Activated naive CD4-positive, alpha-beta T cell (primary cell): Measurements from ENCODE around the gene OCSTAMP.

Experiments
- DNase-seq, 4 experiments: peaks; one replicate each; lab custom pipeline; 2025; lab: John Stamatoyannopoulos, UW

Gene OCSTAMP, protein sequence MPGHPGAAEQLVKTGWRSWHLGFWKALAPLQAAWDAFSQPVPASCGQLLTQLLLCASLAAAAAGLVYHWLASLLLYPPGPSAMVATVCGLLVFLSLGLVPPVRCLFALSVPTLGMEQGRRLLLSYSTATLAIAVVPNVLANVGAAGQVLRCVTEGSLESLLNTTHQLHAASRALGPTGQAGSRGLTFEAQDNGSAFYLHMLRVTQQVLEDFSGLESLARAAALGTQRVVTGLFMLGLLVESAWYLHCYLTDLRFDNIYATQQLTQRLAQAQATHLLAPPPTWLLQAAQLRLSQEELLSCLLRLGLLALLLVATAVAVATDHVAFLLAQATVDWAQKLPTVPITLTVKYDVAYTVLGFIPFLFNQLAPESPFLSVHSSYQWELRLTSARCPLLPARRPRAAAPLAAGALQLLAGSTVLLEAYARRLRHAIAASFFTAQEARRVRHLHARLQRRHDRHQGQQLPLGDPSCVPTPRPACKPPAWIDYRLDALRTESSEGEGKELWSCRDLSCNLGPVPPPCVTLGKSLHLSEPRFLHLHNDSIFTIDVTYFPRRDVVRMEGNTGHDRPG

DNA sequence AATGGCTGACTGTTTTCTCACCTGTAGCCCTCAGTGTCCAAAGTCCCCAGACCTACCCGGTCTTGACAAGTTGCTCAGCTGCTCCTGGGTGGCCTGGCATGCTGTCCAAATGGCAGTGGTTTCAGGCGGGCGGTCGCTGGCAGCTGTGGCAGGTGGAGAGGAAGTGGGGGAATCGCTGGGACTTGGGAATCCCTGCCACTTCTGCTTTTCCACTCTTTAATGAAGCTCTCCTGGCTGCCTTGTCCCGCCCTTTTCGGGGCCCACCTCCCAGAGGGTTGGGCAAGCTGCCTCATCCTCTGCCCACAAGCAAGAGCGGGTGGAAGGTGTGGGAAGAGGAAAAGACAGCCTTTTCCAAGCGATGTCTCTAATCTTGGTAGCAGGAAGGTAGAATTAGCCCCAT, at the start of gene OCSTAMP:
TSS of gene OCSTAMP (minus strand) at position 194 of the 400 bp plus-strand sequence. CDS start at position 100, 94 bp downstream.
- no peak for DNase-seq

DNA sequence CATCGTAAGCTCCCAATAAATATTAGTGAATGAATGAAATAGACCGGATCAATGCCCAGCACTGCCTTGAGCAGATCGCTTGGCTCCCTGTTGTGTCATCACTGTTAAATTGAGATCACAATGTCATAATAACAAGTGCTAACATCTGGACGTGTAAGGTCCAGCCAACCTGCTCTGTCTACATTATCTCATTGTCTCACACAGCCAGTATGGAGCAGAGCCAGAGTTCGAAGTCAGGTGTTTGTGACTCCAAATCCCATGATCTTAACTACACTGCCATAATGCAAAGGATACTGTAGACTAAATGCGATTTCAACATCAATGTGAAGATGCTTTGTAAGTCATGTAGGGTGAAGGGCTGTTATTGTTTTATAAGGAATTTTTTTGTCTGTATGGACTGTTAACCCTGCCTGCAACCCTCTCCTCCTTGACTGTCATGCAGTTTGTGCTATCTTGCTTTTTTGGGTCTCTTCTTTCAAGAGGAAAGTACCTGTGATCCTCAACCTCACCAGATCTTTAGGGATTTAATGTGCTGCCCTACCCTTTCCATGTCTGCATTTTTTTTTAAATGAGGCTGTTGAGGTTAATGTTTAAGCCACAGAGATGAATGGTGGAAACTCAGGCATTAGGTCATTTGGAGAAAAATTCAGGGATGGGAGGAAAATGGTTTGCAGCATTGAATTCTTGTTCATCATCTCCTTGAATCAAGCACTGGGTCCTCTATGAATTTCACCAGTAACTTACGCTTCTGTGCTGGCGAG, 49.0 kb upstream of the OCSTAMP start:
- no peak for DNase-seq

DNA sequence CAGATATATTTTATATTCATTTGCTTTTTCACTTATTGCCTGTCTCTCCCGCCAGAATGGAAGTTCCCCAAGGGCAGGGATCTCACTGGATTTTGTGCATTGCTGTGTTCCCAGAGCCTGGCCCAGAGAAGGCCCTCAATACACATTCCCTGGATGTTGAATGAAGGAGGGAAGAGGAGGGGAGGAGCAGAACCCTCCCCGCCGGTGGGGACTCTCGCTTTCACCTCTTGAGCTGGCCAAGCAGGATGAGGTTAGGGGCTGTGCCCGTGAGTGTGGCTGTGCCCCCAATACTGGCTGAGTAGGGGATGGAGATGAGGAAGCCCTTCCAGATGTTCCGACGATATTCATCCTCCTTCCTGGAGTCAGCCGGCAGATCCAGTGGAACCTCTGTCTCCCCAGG, 45.5 kb upstream of the OCSTAMP start:
- DNase-seq: no peak

DNA sequence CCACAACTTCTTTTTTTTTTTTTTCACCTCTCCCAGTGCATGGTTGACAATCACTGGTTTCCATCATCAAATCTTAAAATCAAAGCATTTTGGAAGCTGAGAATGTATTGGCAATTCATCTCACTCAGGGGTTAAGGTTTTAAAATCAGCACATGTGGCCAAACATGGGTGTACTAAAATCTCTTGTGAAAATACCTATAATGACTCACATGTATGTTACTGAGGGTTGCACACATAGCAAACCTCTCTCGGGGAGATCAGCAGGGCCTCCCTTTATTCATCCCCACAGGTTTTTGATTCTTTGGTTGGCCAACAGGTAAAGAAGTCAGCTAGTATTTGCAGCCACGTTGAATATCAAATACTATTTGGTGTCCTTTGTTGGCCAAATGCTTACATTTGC, 44.3 kb upstream of the OCSTAMP start:
- no peak for DNase-seq

DNA sequence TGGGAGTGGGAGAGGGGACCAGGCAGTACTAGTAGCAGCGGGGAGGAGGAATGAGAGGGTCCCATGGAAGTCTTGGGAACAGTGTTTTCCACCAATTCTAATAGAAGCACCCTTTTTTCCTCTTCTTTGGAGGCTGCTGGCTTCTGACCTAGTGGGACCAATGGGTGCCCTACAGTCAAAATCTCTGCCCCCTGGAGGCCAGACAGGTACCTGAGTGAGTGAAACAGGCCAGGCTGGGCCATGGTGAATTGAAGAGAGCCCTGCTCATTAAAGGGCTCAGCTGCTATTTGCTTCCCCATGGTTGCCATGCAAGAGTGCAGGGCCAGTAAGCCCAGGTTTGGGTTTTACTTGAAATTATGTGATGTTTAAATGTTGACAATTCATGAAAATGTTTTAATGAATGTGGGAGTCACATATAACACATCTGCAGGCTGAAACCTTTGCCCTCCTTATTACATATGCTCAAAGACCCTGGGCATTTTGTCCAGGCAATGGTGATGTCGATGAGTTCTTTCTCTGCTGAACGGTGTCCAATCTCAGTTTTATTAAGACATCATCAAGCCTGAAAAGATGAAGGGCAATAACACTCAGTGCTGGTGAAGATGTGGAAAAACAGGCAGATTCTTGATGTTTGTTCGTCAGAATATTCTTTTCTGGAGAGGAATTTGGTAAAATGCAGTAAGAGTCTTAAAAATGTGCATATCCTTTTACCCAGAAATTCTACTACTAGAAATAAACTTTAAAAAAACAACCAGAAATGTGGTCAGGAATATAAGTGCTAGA, 42.3 kb upstream of the OCSTAMP start:
- DNase-seq: no peak

DNA sequence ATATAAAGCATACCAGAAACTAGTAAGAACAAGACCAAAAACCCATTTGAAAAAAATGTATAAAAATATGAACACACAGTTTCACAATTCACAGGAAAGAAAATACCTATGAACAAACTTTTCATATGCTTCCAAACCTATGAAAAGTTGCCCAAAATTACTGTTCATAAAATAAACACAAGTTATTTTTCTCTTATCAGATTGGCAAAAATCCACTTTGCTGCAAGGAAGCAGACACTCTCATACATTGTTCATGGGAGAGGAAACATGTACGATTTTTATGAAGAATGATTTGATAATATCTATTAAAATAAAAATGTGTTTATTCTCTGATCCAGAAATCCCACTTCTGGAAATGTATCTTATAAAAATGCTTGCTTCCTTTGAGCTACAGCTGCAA, 40.0 kb upstream of the OCSTAMP start:
- no peak for DNase-seq

DNA sequence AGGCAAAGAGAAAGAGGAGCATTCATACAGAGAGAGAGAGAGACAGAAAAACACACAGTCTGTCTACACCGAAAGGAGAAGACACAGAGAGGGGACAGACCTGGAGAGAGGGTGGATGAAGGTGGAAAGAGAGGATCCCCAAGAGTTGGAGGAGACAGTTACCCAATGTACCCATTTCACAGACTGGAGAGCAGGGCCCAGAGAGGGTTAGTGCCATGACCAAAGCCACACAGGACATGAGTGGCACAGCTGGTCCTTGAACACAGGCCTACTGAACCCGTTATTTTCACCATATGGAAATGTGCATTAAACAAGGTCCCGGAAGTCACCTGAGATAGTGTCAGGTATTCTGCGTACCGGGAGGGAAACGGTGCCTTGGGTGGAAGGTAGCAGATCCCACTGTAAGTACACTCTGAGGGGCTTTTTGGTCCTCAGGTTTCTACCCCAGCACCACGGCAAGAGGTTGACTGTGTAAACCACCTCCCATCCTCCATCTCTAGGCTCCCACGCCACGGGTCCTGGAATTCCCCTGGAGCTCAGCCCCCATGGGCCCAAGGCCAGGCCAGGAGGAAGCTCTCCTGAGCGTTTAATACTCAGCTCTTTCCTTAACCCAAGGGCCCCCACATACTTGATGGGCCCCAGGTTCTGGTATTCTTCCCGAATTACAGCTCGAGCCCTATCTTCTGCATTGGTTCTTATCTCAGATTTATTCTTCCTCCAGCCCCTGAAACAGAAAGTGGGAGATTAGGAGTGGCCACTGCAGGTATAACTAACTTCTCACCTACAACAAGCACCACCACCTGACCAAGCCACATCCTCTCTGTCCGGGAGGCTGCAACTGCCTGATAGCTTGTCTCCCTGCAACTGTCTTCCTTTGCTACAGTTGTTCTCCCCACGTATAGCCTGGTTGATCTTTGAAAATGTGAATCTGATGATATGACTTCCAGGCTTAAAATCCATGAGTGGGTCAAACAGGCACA, 38.4 kb upstream of the OCSTAMP start:
- DNase-seq: no peak

DNA sequence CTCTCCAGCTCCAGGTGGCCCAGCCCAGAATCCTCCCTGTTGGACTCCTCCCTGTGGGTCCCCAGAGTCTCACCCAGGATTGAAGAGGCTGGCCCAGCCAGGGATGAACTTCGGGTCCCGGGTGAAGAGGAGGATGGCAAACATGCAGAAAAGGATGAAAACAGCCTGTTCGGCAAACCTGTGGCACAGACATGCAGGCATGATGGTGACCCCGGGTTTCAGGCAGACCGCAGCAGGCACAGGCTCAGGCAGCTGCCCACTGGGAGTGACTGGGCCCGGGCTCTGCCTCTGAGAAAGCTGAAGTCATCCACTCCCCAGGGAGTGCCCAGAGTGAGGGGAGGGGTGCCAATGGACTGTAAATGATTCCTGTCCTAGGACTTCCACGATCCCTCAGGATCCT, 37.5 kb upstream of the OCSTAMP start:
- no peak for DNase-seq

DNA sequence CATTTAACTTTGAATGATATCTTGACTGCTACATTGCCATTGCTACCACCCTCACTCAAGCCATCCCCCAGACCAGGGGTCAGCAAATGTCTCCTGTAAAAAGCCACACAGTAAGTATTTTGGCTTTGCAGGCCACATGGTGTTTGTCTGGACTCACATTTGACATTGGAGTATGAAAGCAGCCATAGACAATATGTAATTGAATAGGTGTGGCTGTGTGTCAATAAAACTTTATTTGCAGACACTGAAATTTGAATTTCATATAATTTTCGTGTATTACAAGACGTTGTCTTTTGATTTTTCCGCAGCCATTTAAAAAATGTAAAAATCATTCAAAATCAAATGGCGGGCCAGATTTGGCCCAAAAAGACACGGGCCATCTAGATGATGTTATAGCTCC, 36.3 kb upstream of the OCSTAMP start:
- no peak for DNase-seq

DNA sequence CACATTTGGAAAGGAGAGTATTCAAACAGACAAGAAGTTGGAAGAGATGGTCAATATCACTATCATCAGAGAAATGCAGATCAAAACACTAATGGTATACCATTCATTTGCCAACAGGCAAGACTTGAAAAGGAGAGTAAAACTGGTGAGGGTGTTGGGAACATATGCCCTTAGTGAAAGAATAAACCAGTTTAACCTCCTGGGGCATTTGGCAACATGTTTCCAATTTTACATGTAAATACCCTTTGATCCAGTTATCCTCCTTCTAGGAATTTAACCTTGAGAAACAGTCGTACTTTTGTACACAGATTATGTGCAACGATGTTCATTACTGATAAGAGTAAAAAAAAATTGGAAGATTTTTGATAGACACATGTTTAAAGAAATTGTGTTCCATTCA, 34.1 kb upstream of the OCSTAMP start:
- no peak for DNase-seq

DNA sequence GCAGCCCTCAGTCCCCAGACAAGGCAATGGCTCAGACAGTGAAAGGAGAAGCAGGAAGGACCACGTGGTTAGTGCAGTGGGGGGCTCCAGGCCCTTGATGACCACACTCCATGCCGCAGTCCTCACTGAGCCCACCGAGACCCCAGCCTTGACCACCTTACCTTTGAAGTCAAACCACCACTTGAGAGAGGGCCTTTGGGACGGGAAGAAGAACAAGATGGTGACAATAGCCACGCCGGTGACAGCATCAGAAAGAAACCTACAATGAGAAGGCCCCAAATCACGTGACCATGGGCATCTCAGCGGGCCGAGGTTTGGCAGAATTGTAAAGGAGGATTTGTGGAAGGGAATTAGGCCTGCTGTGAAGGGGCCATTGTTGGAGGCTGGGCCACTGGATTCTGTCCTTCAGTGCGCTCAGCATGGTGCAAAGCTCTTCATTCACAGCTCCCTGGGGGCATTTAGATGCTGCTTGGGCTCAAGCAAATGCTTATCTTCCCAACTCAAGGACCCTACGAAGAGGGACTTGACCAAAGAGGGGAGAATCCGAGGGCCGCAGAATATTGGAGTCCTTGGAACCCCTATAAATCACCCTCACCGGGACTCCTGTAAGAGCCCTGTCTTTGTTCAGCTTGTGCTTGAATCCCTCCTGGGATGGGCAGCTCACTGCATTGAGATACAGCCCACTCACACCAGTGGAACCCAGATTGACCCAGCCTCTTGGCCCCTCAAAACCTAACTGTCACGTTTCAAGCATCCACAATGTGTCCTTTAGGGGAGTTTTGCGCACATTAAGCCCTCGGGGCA, 33.2 kb upstream of the OCSTAMP start:
- no peak for DNase-seq

DNA sequence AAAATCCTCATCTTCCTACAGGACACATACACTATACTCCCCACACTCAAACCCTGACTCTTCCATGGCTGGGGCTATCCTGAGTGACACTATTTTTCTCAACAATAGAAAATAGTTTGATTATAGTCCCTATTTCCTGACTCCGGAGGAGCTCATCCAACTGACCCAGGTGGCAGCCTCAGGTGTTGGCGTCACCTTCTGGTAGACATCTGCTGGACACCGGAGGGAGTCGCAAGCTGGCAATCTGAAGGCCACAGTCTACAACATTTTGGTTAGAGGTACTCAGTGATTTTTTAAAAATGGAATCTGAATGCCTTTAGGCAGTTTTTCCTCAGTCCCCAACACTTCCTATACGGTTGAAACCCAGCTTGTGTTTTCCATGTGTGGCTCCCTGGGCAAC, 32.2 kb upstream of the OCSTAMP start:
- DNase-seq: no peak

DNA sequence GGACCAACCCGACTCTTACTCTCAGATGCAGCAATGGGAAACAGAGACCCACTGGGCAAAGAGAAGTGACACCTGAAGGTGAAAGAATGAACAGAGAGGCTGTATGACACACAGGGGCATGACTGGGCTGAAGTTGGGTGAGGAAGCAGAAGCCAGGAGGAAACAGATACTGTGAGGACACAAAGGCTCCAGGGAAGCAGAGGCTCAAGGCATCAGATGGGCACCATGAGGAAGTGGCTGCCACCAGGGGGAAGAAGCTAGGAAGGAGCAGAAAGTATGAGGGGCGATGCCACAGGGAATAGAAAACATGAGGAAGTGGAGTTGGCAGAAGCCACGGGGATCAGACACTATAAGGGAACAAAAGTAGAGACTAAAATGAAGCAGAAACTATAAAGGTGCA, 30.9 kb upstream of the OCSTAMP start:
- DNase-seq: no peak

DNA sequence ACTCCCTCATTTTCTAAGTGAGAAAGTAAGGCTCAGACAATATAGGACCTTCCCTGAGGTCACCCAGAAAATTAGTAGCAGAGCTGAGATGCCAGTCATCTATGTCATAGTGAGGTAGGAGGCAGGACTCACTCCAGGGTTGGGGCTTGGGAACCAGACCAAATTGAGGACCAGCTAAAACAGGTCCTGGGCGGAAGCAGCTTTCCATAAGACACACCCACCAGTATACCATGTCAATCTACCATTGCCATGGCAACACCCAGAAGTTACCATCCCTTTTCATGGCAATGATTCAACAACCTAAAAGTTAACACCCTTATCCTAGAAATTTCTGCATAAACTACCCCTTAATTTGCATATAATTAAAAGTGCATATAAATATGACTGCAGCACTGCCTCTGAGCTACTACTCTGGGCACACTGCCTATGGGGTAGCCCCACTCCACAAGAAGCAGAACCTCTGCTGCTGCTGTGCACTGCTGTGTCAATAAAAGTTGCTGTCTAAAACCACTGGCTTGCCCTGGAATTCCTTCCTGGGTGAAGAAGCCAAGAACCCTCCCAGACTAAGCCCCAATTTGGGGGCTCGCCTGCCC, 30.3 kb upstream of the OCSTAMP start:
- DNase-seq: no peak

DNA sequence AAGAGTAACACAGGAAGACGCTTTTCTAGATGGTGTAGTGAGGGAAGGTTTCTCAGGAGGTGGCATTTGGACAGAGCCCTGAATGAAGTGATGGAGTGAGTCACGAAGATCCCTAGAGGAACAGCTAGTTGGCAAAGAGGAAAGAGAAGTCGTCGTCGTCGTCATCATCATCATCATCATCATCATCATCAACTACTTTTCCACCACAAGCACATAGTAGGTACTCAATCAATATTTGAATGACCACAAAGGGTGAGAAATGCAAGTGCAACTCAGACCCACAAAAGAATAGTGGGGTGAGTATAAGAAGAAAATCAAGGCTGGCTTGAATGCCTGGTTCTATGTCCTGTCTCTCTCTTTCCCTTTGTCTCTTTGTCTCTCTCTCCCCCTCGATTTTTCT, 28.3 kb upstream of the OCSTAMP start:
- DNase-seq: no peak

DNA sequence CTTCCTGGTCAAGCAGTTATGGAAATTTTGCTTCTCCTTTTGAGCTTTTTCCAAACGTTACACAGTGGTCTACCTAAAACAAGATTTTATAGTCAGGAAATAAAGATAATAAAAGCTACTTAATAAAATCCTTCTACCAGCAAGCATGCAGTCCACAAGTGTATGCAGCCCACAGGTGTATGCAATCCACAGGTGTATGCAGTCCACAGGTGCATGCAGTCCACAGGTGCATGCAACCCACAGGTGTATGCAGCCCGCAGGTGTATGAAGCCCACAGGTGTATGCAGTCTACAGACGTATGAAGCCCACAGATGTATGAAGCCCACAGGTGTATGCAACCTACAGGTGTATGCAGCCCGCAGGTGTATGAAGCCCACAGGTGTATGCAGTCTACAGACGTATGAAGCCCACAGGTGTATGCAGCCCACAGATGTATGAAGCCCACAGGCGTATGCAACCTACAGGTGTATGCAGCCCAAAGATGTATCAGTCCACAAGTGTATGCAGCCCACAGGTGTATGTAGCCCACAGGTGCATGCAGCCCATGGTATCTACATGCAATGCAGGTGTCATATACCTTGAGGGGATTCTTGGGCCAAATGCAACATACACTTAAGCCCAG, 26.4 kb upstream of the OCSTAMP start:
- DNase-seq: no peak

DNA sequence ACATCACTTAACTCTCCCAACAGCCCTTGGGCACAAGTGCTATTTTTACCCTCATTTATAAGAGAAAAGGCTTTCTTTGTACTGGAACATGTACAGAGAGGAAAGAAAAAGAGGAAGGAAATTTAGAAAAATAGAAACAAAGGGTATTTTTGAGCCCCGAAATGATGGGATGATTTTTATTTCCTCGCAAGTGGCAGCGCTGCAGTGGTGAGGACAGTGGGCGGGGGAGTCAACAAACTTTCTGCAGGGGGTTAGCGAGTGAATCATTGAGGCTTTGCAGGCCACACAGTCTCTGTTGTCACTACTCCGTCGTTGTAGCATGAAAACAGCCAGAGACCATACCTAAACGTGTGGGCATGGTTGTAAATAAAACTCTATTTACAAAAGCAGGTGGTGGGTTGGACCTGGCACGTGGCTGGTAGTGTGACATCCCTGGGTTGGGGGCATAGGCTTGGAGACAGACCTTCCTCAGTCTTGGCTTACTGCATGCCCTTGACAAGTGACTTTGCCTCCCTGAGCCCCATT, 25.5 kb upstream of the OCSTAMP start:
- DNase-seq: no peak

DNA sequence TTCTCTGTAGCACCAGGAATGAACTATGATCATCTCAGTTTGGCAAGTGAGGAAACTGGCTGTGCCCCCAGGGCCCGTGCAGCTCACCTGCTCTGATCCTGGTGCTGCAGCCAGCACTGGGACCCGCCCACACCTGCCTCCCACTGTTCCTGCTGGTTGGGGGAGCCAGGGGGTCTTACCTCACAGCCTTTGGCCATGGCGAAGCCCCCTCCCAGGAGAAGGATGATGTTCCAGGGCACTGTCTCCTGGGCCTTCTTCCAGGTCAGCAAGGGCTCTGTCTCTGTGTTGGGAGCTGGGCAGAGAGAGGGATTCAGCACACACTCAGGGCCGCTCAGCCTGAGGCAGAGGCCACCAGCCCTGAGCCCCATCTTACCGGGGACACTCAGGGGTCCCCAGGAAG, 24.9 kb upstream of the OCSTAMP start:
- no peak for DNase-seq
